DND-41 (cell line): ENCODE measurements around the gene PPP6R2.

Source experiments
- ATAC-seq: fragments of 200-7000 bp; cut with Tn5 transposase; 3 replicates; pipeline ENCODE4 v1.9.1; 2021; ENCODE audit warnings: low read depth; ENCODE audit not compliant: insufficient read depth
- DNase-seq: peaks from one replicate; pipeline ENCODE4 v3.0.0-alpha.2; 2020
- H2AFZ ChIP-seq: 2 replicates; pipeline ENCODE4 v1.6.0; 2012; ENCODE audit warnings: low read depth, low read length
- H3K27ac ChIP-seq: 2 replicates; pipeline ENCODE4 v1.5.1; 2012; ENCODE audit warnings: low read length, inconsistent platforms
- H3K27me3 ChIP-seq: fragments of 200-600 bp; sonication (generic); 2 replicates; pipeline ENCODE4 v1.6.0; 2012; ENCODE audit warnings: low read length, mild to moderate bottlenecking, inconsistent platforms; ENCODE audit not compliant: insufficient read depth, poor library complexity
- H3K36me3 ChIP-seq: 2 replicates; pipeline ENCODE4 v1.5.1; 2012; ENCODE audit warnings: low read length, inconsistent platforms; ENCODE audit not compliant: insufficient read depth
- H3K4me1 ChIP-seq: 2 replicates; pipeline ENCODE4 v1.5.1; 2012; ENCODE audit warnings: mild to moderate bottlenecking, low read length; ENCODE audit not compliant: insufficient read depth
- H3K4me2 ChIP-seq: 2 replicates; pipeline ENCODE4 v1.6.0; 2012; ENCODE audit warnings: mild to moderate bottlenecking, moderate library complexity, low read length, inconsistent platforms; ENCODE audit not compliant: insufficient read depth
- H3K4me3 ChIP-seq, 2 experiments: fragments of 200-600 bp in 1 of 2; shearing (Covaris generic) in 1 of 2; 2 replicates each; pipeline ENCODE4 v1.5.1; 2012 to 2016; ENCODE audit warnings: inconsistent platforms in 2 of 2, low read length in 2 of 2, mild to moderate bottlenecking in 2 of 2, low read depth in 1 of 2, moderate library complexity in 1 of 2
- H3K79me2 ChIP-seq: 2 replicates; pipeline ENCODE4 v1.6.0; 2012; ENCODE audit warnings: low read length, inconsistent platforms; ENCODE audit not compliant: insufficient read depth
- H3K9ac ChIP-seq: 2 replicates; pipeline ENCODE4 v1.6.0; 2012; ENCODE audit warnings: low read depth, mild to moderate bottlenecking, inconsistent platforms, low read length, moderate library complexity
- H3K9me3 ChIP-seq: 2 replicates; pipeline ENCODE4 v1.5.1; 2012; ENCODE audit warnings: low read length, moderate library complexity, mild to moderate bottlenecking, inconsistent platforms; ENCODE audit not compliant: insufficient read depth, severe bottlenecking
- H4K20me1 ChIP-seq: 2 replicates; pipeline ENCODE4 v1.6.0; 2012; ENCODE audit warnings: low read length; ENCODE audit not compliant: insufficient read depth
- CTCF ChIP-seq: IDR thresholded peaks from 2 replicates; pipeline ENCODE4 v1.5.1; 2012; ENCODE audit warnings: borderline replicate concordance, low read length, moderate library complexity, mild to moderate bottlenecking; ENCODE audit not compliant: poor library complexity, severe bottlenecking; ENCODE audit errors: extremely low read depth
- EZH2 ChIP-seq: IDR thresholded peaks from 3 replicates; pipeline ENCODE4 v1.6.1; 2012; ENCODE audit warnings: borderline replicate concordance, low read depth, mild to moderate bottlenecking, moderate library complexity, low read length, inconsistent platforms; ENCODE audit not compliant: severe bottlenecking

The PPP6R2 gene

GRCh38 chr22:50314455-50315288 lies 28.5 kb upstream of the PPP6R2 start:
- Histone ChIP-seq H2AFZ (peak overlapping the region; percentile 62; the same call in 1 of the 2 replicates), H4K20me1 (peaks cover 14% of the 10 kb centered on the region; the same call in 1 of the 2 replicates), H3K4me3 (no peak overlapping the region; a peak in 1 of 4 replicates), H3K27me3 (peaks cover 12% of the 10 kb centered on the region), H3K4me2 (peak overlapping the region; percentile 41; the same call in 1 of the 2 replicates), H3K9me3 (no peaks in the 10 kb centered on the region), H3K27ac (no peak overlapping the region), H3K36me3 (no peaks in the 10 kb centered on the region), H3K4me1 (peaks cover 4% of the 10 kb centered on the region; the same call in 1 of the 2 replicates), H3K79me2 (no peaks in the 10 kb centered on the region), H3K9ac (no peak overlapping the region)
- DNase-seq (peak; percentile 35), ATAC-seq (peak; percentile 60; the same call in 2 of the 3 replicates)
- TF ChIP-seq EZH2 (no peak), CTCF (no peak)

- TF ChIP-seq CTCF (no peak), EZH2 (no peak)
- Histone ChIP-seq H3K27me3 (peaks cover 12% of the 10 kb centered on the region), H3K9me3 (no peaks in the 10 kb centered on the region), H3K4me3 (no peak overlapping the region), H3K27ac (no peak overlapping the region), H2AFZ (no peak overlapping the region), H3K4me2 (no peak overlapping the region), H4K20me1 (peaks cover 14% of the 10 kb centered on the region; the same call in 1 of the 2 replicates), H3K79me2 (no peaks in the 10 kb centered on the region), H3K36me3 (no peaks in the 10 kb centered on the region), H3K9ac (no peak overlapping the region), H3K4me1 (peaks cover 4% of the 10 kb centered on the region; the same call in 1 of the 2 replicates)
- no peak; the same call in 2 of the 3 replicates for ATAC-seq
- no peak for DNase-seq
These were observed 27.6 kb upstream of the PPP6R2 start for GRCh38 chr22:50315289-50316113.

- Histone ChIP-seq H3K9me3 (no peaks in the 10 kb centered on the region), H3K4me1 (peaks cover 4% of the 10 kb centered on the region; the same call in 1 of the 2 replicates), H3K79me2 (no peaks in the 10 kb centered on the region), H3K4me3 (no peak overlapping the region), H4K20me1 (peaks cover 11% of the 10 kb centered on the region; the same call in 1 of the 2 replicates), H3K9ac (no peak overlapping the region), H3K27me3 (peaks cover 12% of the 10 kb centered on the region), H3K27ac (no peak overlapping the region), H3K4me2 (no peak overlapping the region), H3K36me3 (no peaks in the 10 kb centered on the region), H2AFZ (no peak overlapping the region)
- ATAC-seq (no peak), DNase-seq (no peak)
- no peak for TF ChIP-seq EZH2
- no peak for TF ChIP-seq CTCF
These were observed 26.7 kb upstream of the PPP6R2 start for GRCh38 chr22:50316114-50317065.
